ENCODE results near the gene SLC19A1.

DNA sequence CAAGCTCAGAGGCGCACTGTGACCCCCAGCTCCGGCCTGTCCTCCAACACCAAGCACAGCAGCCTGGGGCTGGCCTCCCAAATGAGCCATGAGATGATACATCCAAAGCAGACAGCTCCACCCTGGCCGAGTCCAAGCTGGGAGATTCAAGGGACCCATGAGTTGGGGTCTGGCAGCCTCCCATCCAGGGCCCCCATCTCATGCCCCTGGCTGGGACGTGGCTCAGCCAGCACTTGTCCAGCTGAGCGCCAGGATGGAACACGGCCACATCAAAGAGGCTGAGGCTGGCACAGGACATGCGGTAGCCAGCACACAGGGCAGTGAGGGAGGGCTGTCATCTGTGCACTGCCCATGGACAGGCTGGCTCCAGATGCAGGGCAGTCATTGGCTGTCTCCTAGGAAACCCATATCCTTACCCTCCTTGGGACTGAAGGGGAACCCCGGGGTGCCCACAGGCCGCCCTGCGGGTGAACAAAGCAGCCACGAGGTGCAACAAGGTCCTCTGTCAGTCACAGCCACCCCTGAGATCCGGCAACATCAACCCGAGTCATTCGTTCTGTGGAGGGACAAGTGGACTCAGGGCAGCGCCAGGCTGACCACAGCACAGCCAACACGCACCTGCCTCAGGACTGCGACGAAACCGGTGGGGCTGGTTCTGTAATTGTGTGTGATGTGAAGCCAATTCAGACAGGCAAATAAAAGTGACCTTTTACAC lies 29.1 kb downstream of the SLC19A1 start:
- TF ChIP-seq, protein P1, sequence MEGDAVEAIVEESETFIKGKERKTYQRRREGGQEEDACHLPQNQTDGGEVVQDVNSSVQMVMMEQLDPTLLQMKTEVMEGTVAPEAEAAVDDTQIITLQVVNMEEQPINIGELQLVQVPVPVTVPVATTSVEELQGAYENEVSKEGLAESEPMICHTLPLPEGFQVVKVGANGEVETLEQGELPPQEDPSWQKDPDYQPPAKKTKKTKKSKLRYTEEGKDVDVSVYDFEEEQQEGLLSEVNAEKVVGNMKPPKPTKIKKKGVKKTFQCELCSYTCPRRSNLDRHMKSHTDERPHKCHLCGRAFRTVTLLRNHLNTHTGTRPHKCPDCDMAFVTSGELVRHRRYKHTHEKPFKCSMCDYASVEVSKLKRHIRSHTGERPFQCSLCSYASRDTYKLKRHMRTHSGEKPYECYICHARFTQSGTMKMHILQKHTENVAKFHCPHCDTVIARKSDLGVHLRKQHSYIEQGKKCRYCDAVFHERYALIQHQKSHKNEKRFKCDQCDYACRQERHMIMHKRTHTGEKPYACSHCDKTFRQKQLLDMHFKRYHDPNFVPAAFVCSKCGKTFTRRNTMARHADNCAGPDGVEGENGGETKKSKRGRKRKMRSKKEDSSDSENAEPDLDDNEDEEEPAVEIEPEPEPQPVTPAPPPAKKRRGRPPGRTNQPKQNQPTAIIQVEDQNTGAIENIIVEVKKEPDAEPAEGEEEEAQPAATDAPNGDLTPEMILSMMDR (IDR thresholded peaks at IDR 0.05; ENCODE audit: borderline replicate concordance, extremely low read depth, low read length, poor library complexity, severe bottlenecking), result no peak
- no peak for TF ChIP-seq EZH2 (IDR thresholded peaks at IDR 0.05; ENCODE audit: borderline replicate concordance, low read depth, low read length, severe bottlenecking)
